GM12872 (cell line): Measurements from ENCODE around the gene CEP57.
A peak's percentile ranks its signal among the peaks of the same experiment; 100 is the strongest.

Experiments used
- TF ChIP-seq, protein P1 (sequence below): IDR thresholded peaks from 3 replicates; pipeline ENCODE4 v1.5.1; 2011; ENCODE audit warnings: low read depth, mild to moderate bottlenecking, low read length, moderate library complexity; ENCODE audit not compliant: insufficient read depth

Gene CEP57

DNA sequence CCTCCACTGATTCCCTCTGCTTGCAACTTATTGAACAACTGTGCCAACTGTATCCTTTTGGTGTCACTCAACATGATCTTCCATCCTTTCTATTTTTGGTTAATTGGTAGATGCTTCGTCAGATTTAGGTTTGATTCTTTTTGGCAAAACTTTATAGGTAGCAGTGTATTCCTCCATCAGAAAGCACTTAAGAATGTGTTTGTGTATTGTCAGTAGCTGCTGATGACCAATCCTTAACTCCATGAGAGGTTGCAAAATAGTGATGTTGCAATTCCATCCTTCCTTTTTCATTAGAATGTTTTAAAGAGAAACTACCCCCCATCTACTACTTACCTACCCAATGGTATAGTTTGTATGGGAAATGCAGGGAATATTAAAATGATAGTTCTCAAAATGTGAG, 22.8 kb upstream of the CEP57 start:
- TF ChIP-seq, protein P1, sequence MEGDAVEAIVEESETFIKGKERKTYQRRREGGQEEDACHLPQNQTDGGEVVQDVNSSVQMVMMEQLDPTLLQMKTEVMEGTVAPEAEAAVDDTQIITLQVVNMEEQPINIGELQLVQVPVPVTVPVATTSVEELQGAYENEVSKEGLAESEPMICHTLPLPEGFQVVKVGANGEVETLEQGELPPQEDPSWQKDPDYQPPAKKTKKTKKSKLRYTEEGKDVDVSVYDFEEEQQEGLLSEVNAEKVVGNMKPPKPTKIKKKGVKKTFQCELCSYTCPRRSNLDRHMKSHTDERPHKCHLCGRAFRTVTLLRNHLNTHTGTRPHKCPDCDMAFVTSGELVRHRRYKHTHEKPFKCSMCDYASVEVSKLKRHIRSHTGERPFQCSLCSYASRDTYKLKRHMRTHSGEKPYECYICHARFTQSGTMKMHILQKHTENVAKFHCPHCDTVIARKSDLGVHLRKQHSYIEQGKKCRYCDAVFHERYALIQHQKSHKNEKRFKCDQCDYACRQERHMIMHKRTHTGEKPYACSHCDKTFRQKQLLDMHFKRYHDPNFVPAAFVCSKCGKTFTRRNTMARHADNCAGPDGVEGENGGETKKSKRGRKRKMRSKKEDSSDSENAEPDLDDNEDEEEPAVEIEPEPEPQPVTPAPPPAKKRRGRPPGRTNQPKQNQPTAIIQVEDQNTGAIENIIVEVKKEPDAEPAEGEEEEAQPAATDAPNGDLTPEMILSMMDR = no peak

DNA sequence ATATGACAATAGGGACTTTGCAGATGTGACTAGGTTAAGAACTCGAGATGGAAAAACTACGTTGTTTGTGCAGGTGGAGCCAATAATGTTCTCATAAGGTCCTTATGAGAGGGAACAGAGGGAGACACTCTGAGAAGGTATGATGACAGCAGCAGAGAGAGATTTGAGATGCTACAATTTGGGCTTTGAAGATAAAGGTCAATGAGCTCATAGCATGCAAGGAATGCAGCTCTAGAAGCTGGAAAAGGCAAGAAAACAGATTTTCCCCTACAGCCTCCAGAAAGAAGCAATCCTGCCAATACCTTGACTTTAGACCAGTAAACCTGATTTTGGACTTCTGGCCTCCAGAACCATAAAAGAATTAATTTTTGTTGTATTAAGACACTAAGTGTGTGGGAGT, 21.8 kb upstream of the CEP57 start:
- TF ChIP-seq, protein P1 = no peak

DNA sequence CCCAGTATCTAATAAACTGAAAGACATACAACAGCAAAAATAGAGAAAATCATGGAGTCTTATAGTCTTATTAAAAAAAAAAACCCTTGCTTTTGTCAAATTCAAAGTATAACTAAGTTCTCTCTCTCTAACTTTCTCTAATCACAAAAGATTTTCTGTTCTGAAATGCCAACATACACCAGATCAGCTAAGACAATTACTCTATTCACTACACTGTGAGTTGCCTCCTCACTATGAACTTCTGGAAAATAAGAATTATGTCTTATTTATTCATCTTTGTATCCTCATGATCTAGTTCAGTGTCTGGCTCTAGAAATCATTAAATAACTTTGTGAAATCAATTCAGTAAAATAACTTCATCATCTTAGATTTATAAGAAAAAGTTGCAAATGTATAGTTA, 13.4 kb upstream of the CEP57 start:
- TF ChIP-seq, protein P1 = no peak

DNA sequence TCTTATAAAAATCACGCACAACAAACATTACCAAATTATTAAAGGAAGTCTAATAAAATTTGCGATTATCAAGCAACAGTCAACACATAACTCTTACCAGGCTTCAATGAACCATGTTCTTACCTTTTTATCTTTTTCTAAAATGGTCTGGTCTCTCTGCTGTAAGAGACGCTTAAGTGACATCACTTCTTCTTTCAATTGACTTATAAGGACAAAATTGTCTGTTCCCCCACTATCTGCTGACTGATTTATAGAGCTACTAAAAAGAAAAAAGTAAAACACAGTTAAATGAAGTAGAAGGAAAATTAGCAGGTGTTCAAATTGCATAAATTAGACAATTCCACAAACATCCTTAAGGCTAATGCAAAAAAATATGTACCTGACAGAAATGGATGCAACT, 11.6 kb upstream of the CEP57 start:
- TF ChIP-seq, protein P1 = no peak

DNA sequence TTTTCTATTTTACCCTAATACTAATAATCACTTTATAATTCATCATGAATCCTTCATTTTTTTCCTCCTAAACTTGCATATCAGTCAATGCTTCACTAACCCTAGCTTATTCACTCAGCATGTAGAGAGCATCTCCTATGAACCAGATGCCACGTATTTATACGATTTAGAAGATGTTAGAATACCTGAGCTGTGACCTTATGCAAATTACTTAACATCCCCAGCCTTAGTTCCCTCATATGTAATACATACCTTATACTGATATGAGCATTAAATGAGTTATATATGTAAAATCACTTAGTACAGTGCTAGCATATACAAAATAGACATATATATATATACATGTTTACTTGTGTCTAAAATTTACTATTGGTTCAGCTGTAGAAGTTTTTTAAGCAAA, 9.8 kb upstream of the CEP57 start:
- TF ChIP-seq, protein P1 = no peak

DNA sequence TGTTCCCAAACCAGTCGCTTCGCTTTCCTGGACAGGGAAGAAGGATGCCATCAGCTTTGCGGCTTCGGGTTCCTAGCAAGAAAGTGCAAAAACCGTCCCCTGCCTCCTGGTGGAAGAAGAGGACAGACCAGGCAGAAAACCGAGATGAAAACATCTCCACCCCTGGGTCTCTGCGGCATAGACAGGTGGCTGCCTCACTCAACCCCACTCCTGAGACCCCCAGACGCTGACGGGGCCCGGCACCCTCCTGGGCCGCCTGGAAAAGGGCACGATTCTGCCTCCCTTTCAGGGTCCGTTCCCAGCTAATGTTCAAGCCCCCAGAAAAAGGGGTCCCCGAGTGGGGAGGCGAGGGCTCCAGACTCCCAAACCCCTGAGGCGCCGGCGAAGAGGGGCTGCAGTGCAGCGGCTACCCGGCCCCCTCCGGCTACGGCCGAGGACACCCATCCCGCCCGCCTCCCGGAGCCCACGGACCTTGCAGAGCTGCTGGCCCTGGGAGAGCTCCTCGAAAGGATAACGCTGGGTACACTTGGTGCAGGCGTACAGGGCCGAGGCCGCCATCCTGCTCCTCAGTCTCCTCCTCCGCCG, 1.3 kb upstream of the CEP57 start:
- TF ChIP-seq, protein P1 = peak; percentile 48; the same call in 2 of the 3 replicates

DNA sequence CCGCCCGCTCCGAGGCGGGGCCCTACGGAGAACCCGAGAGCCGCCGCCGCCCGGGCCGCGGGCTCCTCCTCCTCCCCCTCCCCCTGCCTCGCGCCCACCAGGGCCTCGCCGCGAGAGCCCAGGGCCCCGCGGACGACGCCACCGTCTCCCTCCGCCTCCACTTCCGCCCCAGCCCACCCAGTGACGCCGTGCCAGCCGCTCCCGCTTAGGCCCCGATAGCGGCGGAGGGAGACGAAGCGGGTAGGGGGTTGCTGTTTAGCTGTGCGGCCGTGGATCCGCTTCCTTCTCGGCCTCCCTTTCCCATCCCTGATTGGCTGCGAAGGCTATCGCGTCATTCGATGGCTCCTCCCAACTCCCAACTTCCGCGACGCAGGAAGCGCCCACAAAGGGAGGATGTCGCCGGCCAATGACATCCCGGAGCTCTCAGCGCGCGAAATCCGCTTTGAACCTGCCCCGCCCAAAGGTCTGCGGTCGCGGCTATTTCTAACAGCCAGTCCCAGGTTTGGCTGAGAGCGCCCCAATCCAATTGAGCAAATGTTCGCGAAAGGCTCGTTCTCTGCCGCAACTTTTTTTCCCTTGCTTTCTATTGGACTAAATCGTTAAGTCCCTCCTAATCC, 684 bp upstream of the CEP57 start, which contains the start of gene FAM76B:
Gene FAM76B (minus strand): TSS at position 277 of the 617 bp plus-strand sequence. CDS start 304 bp downstream, outside the sequence.
- TF ChIP-seq, protein P1 = no peak
